Psoas muscle (tissue), 8 donors: Measurements from ENCODE around the gene FMNL2. TPM values are rescaled to one million over a fixed set of nuclear protein-coding genes. Genes with fewer than 3 reads are reported as not detected.

Source experiments
- ATAC-seq, 4 donors: fragments of 200-7000 bp; cut with Tn5 transposase; one replicate each; pipeline ENCODE4 v1.9.1; 2020; ENCODE audit warnings: moderate library complexity in 3 of 4, mild to moderate bottlenecking in 2 of 4
- DNase-seq, 2 donors: peaks; one replicate each; pipeline ENCODE4 v3.0.0-alpha.2; 2020
- H3K27ac ChIP-seq: fragments of 200-600 bp; one replicate; pipeline ENCODE4 v1.8.0; 2022
- H3K27me3 ChIP-seq, 3 donors: fragments of 200-600 bp in 1 of 3; one replicate each; pipeline versions ENCODE4 v1.6.1 to v1.8.0; 2013 to 2022; ENCODE audit warnings: low read length in 2 of 3, mild to moderate bottlenecking in 2 of 3, moderate library complexity in 1 of 3; ENCODE audit not compliant: insufficient read depth in 3 of 3
- H3K36me3 ChIP-seq, 2 donors: fragments of 200-600 bp in 1 of 2; one replicate each; pipeline versions ENCODE4 v1.6.1 to v1.8.0; 2013 to 2022; ENCODE audit warnings: low read depth in 1 of 2, mild to moderate bottlenecking in 1 of 2, moderate library complexity in 1 of 2; ENCODE audit not compliant: insufficient read depth in 1 of 2
- H3K4me1 ChIP-seq: fragments of 200-600 bp; one replicate; pipeline ENCODE4 v1.8.0; 2022
- H3K4me3 ChIP-seq: fragments of 200-600 bp; one replicate; pipeline ENCODE4 v1.8.0; 2022; ENCODE audit warnings: mild to moderate bottlenecking
- H3K9me3 ChIP-seq: fragments of 200-600 bp; one replicate; pipeline ENCODE4 v1.8.0; 2022
- CTCF ChIP-seq: fragments of 200-600 bp; IDR thresholded peaks from one replicate; pipeline ENCODE4 v1.8.0; 2022; ENCODE audit warnings: antibody characterized with exemption
- WGBS, 3 donors: extraction: QIAGEN DNeasy Blood & Tissue Kit; methylation state at CpG; one replicate each; pipeline versions ENCODE4 v1.1.6 to v1.1.7; 2013; 5-methylcytosine and 5-hydroxymethylcytosine counted together
- intact Hi-C, 2 donors: fragments of 100-400 bp; cut with DNase I; formaldehyde crosslinking; loops; one replicate each; pipeline versions ENCODE4 v1.11.0 to v1.14.2; 2022
- polyA plus RNA-seq, 3 donors: library from polyadenylated mRNA; stranded (reverse); fragments of 200-250 nt; gene quantifications; one replicate each; pipeline ENCODE4 v1.2.3, GENCODE V29; 2013
- total RNA-seq, 4 donors: library from RNA; stranded (reverse); fragmentation: NEBNext Ultra II Directional in 2 of 4; extraction: Animal tissue kit (Norgen Biotek cat#: 25700) in 2 of 4; gene quantifications; one replicate each; pipeline versions ENCODE4 v1.2.1 to v1.2.4, GENCODE V29; 2021 to 2023
- donor health status: healthy with polysubstance abuse.
- donor health status: DM: no; HTN: no; CAD: no; lungs with moderate emphysema.
- donor health status: Bipolar disorder and iron deficiency.
- donor health status: healthy.
- donor health status: DM: yes; HTN: yes; CAD: no.
- donor health status: DM: no; HTN: no; CAD: no.
- donor health status: DM: no; HTN: no; CAD: no.
- donor health status: DM: yes; HTN: yes; CAD: no.

FMNL2 gene
- total and polyA plus RNA-seq, 7 donors = 6.6 to 18.2 (median 11.0) TPM

- 41 to 84% (median 44%) methylated on average over 3 of the region's 3 CpGs for WGBS, 3 donors
- Histone ChIP-seq H3K27ac (peak overlapping the region; percentile 31), H3K36me3 (no peaks in the 10 kb centered on the region), H3K27me3 (no peaks in the 10 kb centered on the region), H3K4me3 (no peak overlapping the region), H3K9me3 (no peaks in the 10 kb centered on the region), H3K4me1 (peaks cover 50% of the 10 kb centered on the region)
- DNase-seq = no peak
- no peak for TF ChIP-seq CTCF
- intact Hi-C loops = loop anchor here (5.0 to 10.0 kb wide), 3 partner anchors 71 to 231 kb away; no protein-coding TSS in a partner anchor
- peak in 1 of 4 donors; percentile 5 for ATAC-seq
These were observed 80.8 kb downstream of the FMNL2 start for GRCh38 chr2:152415796-152416195.

GRCh38 chr2:152418688-152419087 lies 83.7 kb downstream of the FMNL2 start:
- Histone ChIP-seq H3K36me3 (no peaks in the 10 kb centered on the region), H3K27me3 (no peaks in the 10 kb centered on the region), H3K4me1 (peaks cover 68% of the 10 kb centered on the region), H3K4me3 (no peak overlapping the region), H3K27ac (peak overlapping the region; percentile 51), H3K9me3 (no peaks in the 10 kb centered on the region)
- whole genome bisulfite sequencing, 3 donors = 13 to 59% (median 20%) methylated on average over 3 of the region's 3 CpGs
- no peak for TF ChIP-seq CTCF
- no peak for DNase-seq
- intact Hi-C loops = loop anchor here (5.0 to 10.0 kb wide), 3 partner anchors 74 to 234 kb away; no protein-coding TSS in a partner anchor
- ATAC-seq = peak in 3 of 4 donors; percentile 56 to 74 (median 65)

GRCh38 chr2:152419944-152420343 lies 85.0 kb downstream of the FMNL2 start:
- WGBS, 3 donors = 78 to 91% (median 85%) methylated on average over 2 of the region's 2 CpGs
- Histone ChIP-seq H3K4me3 (no peak overlapping the region), H3K9me3 (no peaks in the 10 kb centered on the region), H3K27me3 (no peaks in the 10 kb centered on the region), H3K27ac (peak overlapping the region; percentile 77), H3K4me1 (peaks cover 65% of the 10 kb centered on the region), H3K36me3 (no peaks in the 10 kb centered on the region)
- no peak for TF ChIP-seq CTCF
- DNase-seq (no peak), ATAC-seq (no peak)
- intact Hi-C loops = loop anchor here (5.0 to 10.0 kb wide), 4 partner anchors 75 to 235 kb away; no protein-coding TSS in a partner anchor

GRCh38 chr2:152420363-152420762 lies 85.4 kb downstream of the FMNL2 start:
- WGBS, 3 donors = 42 to 84% (median 67%) methylated on average over 3 of the region's 3 CpGs
- TF ChIP-seq CTCF = no peak
- Histone ChIP-seq H3K27me3 (no peaks in the 10 kb centered on the region), H3K4me3 (no peak overlapping the region), H3K36me3 (no peaks in the 10 kb centered on the region), H3K4me1 (peaks cover 65% of the 10 kb centered on the region), H3K9me3 (no peaks in the 10 kb centered on the region), H3K27ac (peak overlapping the region; percentile 77)
- DNase-seq = no peak
- ATAC-seq = peak; percentile 27 to 64 (median 43)
- intact Hi-C loops = loop anchor here in 1 of 2 donors (10.0 kb wide), 1 partner anchor 214 kb away; no protein-coding TSS in a partner anchor

- TF ChIP-seq CTCF = no peak
- peaks cover 65% of the 10 kb centered on the region for H3K4me1 ChIP-seq
- H3K36me3 ChIP-seq = no peaks in the 10 kb centered on the region
- intact Hi-C loops = loop anchor here in 1 of 2 donors (10.0 kb wide), 1 partner anchor 214 kb away; no protein-coding TSS in a partner anchor
- no peak overlapping the region for H3K4me3 ChIP-seq
- peak overlapping the region; percentile 77 for H3K27ac ChIP-seq
- H3K27me3 ChIP-seq = no peaks in the 10 kb centered on the region
- WGBS, 3 donors = 94 to 98% (median 95%) methylated on average over 7 of the region's 7 CpGs
- ATAC-seq = no peak
- no peak for DNase-seq
- H3K9me3 ChIP-seq = no peaks in the 10 kb centered on the region
These were observed 86.0 kb downstream of the FMNL2 start for GRCh38 chr2:152420936-152421335.
